ENCODE measurements around the gene GAD1. TPM values are rescaled to one million over a fixed set of nuclear protein-coding genes. Genes with fewer than 3 reads are reported as not detected.
A peak's percentile ranks its signal among the peaks of the same experiment; 100 is the strongest.

GAD1 gene
- total RNA-seq (2014; rRNA removed; shearing (Covaris generic); ENCODE audit: low replicate concordance): 7.1 and 7.7 TPM in 2 replicates

- H3K4me1 ChIP-seq (ENCODE audit: low read length): peaks cover 23% of the 10 kb centered on the region
These were observed at the start of gene GAD1 for GRCh38 chr2:170816504-170817092. Gene GAD1 (plus strand): TSS chr2:170816887. CDS start chr2:170818592, 1,705 bp downstream.

GRCh38 chr2:170770008-170770605 is 46.6 kb upstream of the GAD1 start, which contains the start of gene ERICH2:
Gene ERICH2 (plus strand): TSS chr2:170770378. CDS start chr2:170770682, 304 bp downstream.
- Histone ChIP-seq H3K9me3 (ENCODE audit: low read length) (no peaks in the 10 kb centered on the region), H4K20me1 (ENCODE audit: insufficient read depth, low read depth, low read length) (no peaks in the 10 kb centered on the region), H2AFZ (ENCODE audit: low read length) (peak within 1 kb of the TSS; percentile 100), H3K79me2 (ENCODE audit: low read length) (no peaks in the 10 kb centered on the region), H3K4me1 (ENCODE audit: low read length) (peaks cover 17% of the 10 kb centered on the region), H3K4me2 (ENCODE audit: low read depth, low read length, poor library complexity, severe bottlenecking) (peak within 1 kb of the TSS; percentile 100), H3K9ac (ENCODE audit: low read length) (peak within 1 kb of the TSS; percentile 92), H3K27ac (ENCODE audit: low read length) (no peak within 1 kb of the TSS), H3K36me3 (ENCODE audit: insufficient read depth, low read length) (no peaks in the 10 kb centered on the region), H3K27me3 (ENCODE audit: low read length) (no peaks in the 10 kb centered on the region), H3K4me3 (ENCODE audit: low read length) (peak within 1 kb of the TSS; percentile 92), H3K9me2 (replicated peaks; ENCODE audit: insufficient read depth, low read length) (no peaks in the 10 kb centered on the region)
- peak; percentile 81 for DNase-seq

More at GRCh38 chr2:170816504-170817092, at the start of gene GAD1:
- no peak within 1 kb of the TSS for H3K27ac ChIP-seq (ENCODE audit: low read length)
- no peaks in the 10 kb centered on the region for H3K79me2 ChIP-seq (ENCODE audit: low read length)
- H3K9ac ChIP-seq (ENCODE audit: low read length): peak within 1 kb of the TSS; percentile 48
- no peaks in the 10 kb centered on the region for H3K27me3 ChIP-seq (ENCODE audit: low read length)
- H3K9me3 ChIP-seq (ENCODE audit: low read length): no peaks in the 10 kb centered on the region
- no peaks in the 10 kb centered on the region for H3K9me2 ChIP-seq (replicated peaks; ENCODE audit: insufficient read depth, low read length)
- peak; percentile 83 for DNase-seq
- H4K20me1 ChIP-seq (ENCODE audit: insufficient read depth, low read depth, low read length): no peaks in the 10 kb centered on the region
- no peaks in the 10 kb centered on the region for H3K36me3 ChIP-seq (ENCODE audit: insufficient read depth, low read length)
- H2AFZ ChIP-seq (ENCODE audit: low read length): peak within 1 kb of the TSS; percentile 79; the same call in 1 of the 2 replicates
- H3K4me2 ChIP-seq (ENCODE audit: low read depth, low read length, poor library complexity, severe bottlenecking): peak within 1 kb of the TSS; percentile 74
- H3K4me3 ChIP-seq (ENCODE audit: low read length): peak within 1 kb of the TSS; percentile 63

GRCh38 chr2:170770606-170771420 is 45.9 kb upstream of the GAD1 start:
- Histone ChIP-seq H3K9ac (ENCODE audit: low read length) (peak overlapping the region; percentile 92), H3K27ac (ENCODE audit: low read length) (no peak overlapping the region), H3K4me1 (ENCODE audit: low read length) (peaks cover 17% of the 10 kb centered on the region)

GRCh38 chr2:170771421-170771937 is 45.2 kb upstream of the GAD1 start:
- Histone ChIP-seq H3K27ac (ENCODE audit: low read length) (no peak overlapping the region), H3K9me2 (replicated peaks; ENCODE audit: insufficient read depth, low read length) (no peaks in the 10 kb centered on the region), H3K9ac (ENCODE audit: low read length) (peak overlapping the region; percentile 69), H3K4me3 (ENCODE audit: low read length) (peak overlapping the region; percentile 66), H3K79me2 (ENCODE audit: low read length) (no peaks in the 10 kb centered on the region), H2AFZ (ENCODE audit: low read length) (peak overlapping the region; percentile 75; the same call in 1 of the 2 replicates), H3K27me3 (ENCODE audit: low read length) (no peaks in the 10 kb centered on the region), H4K20me1 (ENCODE audit: insufficient read depth, low read depth, low read length) (no peaks in the 10 kb centered on the region), H3K4me2 (ENCODE audit: low read depth, low read length, poor library complexity, severe bottlenecking) (peak overlapping the region; percentile 70), H3K4me1 (ENCODE audit: low read length) (peaks cover 17% of the 10 kb centered on the region), H3K36me3 (ENCODE audit: insufficient read depth, low read length) (no peaks in the 10 kb centered on the region), H3K9me3 (ENCODE audit: low read length) (no peaks in the 10 kb centered on the region)
- no peak for DNase-seq

More at GRCh38 chr2:170770606-170771420, 45.9 kb upstream of the GAD1 start:
- Histone ChIP-seq H3K79me2 (ENCODE audit: low read length) (no peaks in the 10 kb centered on the region), H3K36me3 (ENCODE audit: insufficient read depth, low read length) (no peaks in the 10 kb centered on the region), H3K27me3 (ENCODE audit: low read length) (no peaks in the 10 kb centered on the region), H4K20me1 (ENCODE audit: insufficient read depth, low read depth, low read length) (no peaks in the 10 kb centered on the region), H3K4me2 (ENCODE audit: low read depth, low read length, poor library complexity, severe bottlenecking) (peak overlapping the region; percentile 100), H3K4me3 (ENCODE audit: low read length) (peak overlapping the region; percentile 92), H2AFZ (ENCODE audit: low read length) (peak overlapping the region; percentile 100), H3K9me3 (ENCODE audit: low read length) (no peaks in the 10 kb centered on the region), H3K9me2 (replicated peaks; ENCODE audit: insufficient read depth, low read length) (no peaks in the 10 kb centered on the region)
- peak; percentile 91 for DNase-seq

- H3K27ac ChIP-seq (ENCODE audit: low read length): no peak overlapping the region
- no peaks in the 10 kb centered on the region for H3K79me2 ChIP-seq (ENCODE audit: low read length)
- H3K27me3 ChIP-seq (ENCODE audit: low read length): no peaks in the 10 kb centered on the region
- no peak for DNase-seq
- peaks cover 17% of the 10 kb centered on the region for H3K4me1 ChIP-seq (ENCODE audit: low read length)
- H4K20me1 ChIP-seq (ENCODE audit: insufficient read depth, low read depth, low read length): no peaks in the 10 kb centered on the region
- H3K4me3 ChIP-seq (ENCODE audit: low read length): no peak overlapping the region
- H3K36me3 ChIP-seq (ENCODE audit: insufficient read depth, low read length): no peaks in the 10 kb centered on the region
- no peaks in the 10 kb centered on the region for H3K9me3 ChIP-seq (ENCODE audit: low read length)
- no peak overlapping the region for H3K4me2 ChIP-seq (ENCODE audit: low read depth, low read length, poor library complexity, severe bottlenecking)
- no peaks in the 10 kb centered on the region for H3K9me2 ChIP-seq (replicated peaks; ENCODE audit: insufficient read depth, low read length)
- no peak overlapping the region for H3K9ac ChIP-seq (ENCODE audit: low read length)
- H2AFZ ChIP-seq (ENCODE audit: low read length): no peak overlapping the region
These were observed 44.4 kb upstream of the GAD1 start for GRCh38 chr2:170772295-170772694.

- no peak for DNase-seq
- Histone ChIP-seq H3K9me2 (replicated peaks; ENCODE audit: insufficient read depth, low read length) (no peaks in the 10 kb centered on the region), H3K4me1 (ENCODE audit: low read length) (peaks cover 22% of the 10 kb centered on the region), H3K36me3 (ENCODE audit: insufficient read depth, low read length) (no peaks in the 10 kb centered on the region), H3K4me3 (ENCODE audit: low read length) (no peak overlapping the region), H3K27me3 (ENCODE audit: low read length) (no peaks in the 10 kb centered on the region), H4K20me1 (ENCODE audit: insufficient read depth, low read depth, low read length) (no peaks in the 10 kb centered on the region), H3K9me3 (ENCODE audit: low read length) (no peaks in the 10 kb centered on the region), H3K79me2 (ENCODE audit: low read length) (no peaks in the 10 kb centered on the region), H3K9ac (ENCODE audit: low read length) (no peak overlapping the region), H3K27ac (ENCODE audit: low read length) (no peak overlapping the region), H2AFZ (ENCODE audit: low read length) (no peak overlapping the region), H3K4me2 (ENCODE audit: low read depth, low read length, poor library complexity, severe bottlenecking) (no peak overlapping the region)
These were observed 42.6 kb upstream of the GAD1 start for GRCh38 chr2:170774074-170774473.

GRCh38 chr2:170778900-170779299 is 37.8 kb upstream of the GAD1 start:
- Histone ChIP-seq H3K9ac (ENCODE audit: low read length) (no peak overlapping the region), H3K4me3 (ENCODE audit: low read length) (no peak overlapping the region), H2AFZ (ENCODE audit: low read length) (no peak overlapping the region), H3K36me3 (ENCODE audit: insufficient read depth, low read length) (no peaks in the 10 kb centered on the region), H3K27ac (ENCODE audit: low read length) (no peak overlapping the region), H3K4me2 (ENCODE audit: low read depth, low read length, poor library complexity, severe bottlenecking) (no peak overlapping the region), H3K9me2 (replicated peaks; ENCODE audit: insufficient read depth, low read length) (no peaks in the 10 kb centered on the region), H3K79me2 (ENCODE audit: low read length) (no peaks in the 10 kb centered on the region), H3K4me1 (ENCODE audit: low read length) (peaks cover 6% of the 10 kb centered on the region; the same call in 1 of the 2 replicates), H3K9me3 (ENCODE audit: low read length) (no peaks in the 10 kb centered on the region), H4K20me1 (ENCODE audit: insufficient read depth, low read depth, low read length) (no peaks in the 10 kb centered on the region), H3K27me3 (ENCODE audit: low read length) (no peaks in the 10 kb centered on the region)
- no peak for DNase-seq

- H3K27me3 ChIP-seq (ENCODE audit: low read length): no peaks in the 10 kb centered on the region
- peaks cover 6% of the 10 kb centered on the region; the same call in 1 of the 2 replicates for H3K4me1 ChIP-seq (ENCODE audit: low read length)
- H4K20me1 ChIP-seq (ENCODE audit: insufficient read depth, low read depth, low read length): no peaks in the 10 kb centered on the region
- no peaks in the 10 kb centered on the region for H3K9me3 ChIP-seq (ENCODE audit: low read length)
- H2AFZ ChIP-seq (ENCODE audit: low read length): no peak overlapping the region
- H3K4me3 ChIP-seq (ENCODE audit: low read length): no peak overlapping the region
- no peak for DNase-seq
- H3K27ac ChIP-seq (ENCODE audit: low read length): no peak overlapping the region
- H3K79me2 ChIP-seq (ENCODE audit: low read length): no peaks in the 10 kb centered on the region
- H3K9ac ChIP-seq (ENCODE audit: low read length): no peak overlapping the region
- H3K4me2 ChIP-seq (ENCODE audit: low read depth, low read length, poor library complexity, severe bottlenecking): no peak overlapping the region
- H3K9me2 ChIP-seq (replicated peaks; ENCODE audit: insufficient read depth, low read length): no peaks in the 10 kb centered on the region
- no peaks in the 10 kb centered on the region for H3K36me3 ChIP-seq (ENCODE audit: insufficient read depth, low read length)
These were observed 37.4 kb upstream of the GAD1 start for GRCh38 chr2:170779304-170779703.
